SK-N-SH (cell line): ENCODE results near the gene AGMAT. TPM values are rescaled to one million over a fixed set of nuclear protein-coding genes. Genes with fewer than 3 reads are reported as not detected.

ENCODE experiments used
- CTCF ChIA-PET: fragments of 300-600, 350-600 bp; formaldehyde crosslinking; extraction: SDS; loops from one replicate; lab custom pipeline; 2021; lab: Yijun Ruan, JAX
- POLR2A ChIA-PET: fragments of 350-600 bp; sonication (Branson Sonifier 250); formaldehyde crosslinking; extraction: SDS; loops from one replicate; lab custom pipeline; 2020; ENCODE audit warnings: antibody characterized with exemption, inconsistent platforms; lab: Yijun Ruan, JAX
- DNase-seq: peaks from one replicate; pipeline ENCODE4 v3.0.0; 2012
- H2AFZ ChIP-seq: fragments of 200-600 bp; sonication (generic); 2 replicates; pipeline ENCODE4 v1.8.1; 2016; ENCODE audit warnings: antibody characterized with exemption, mild to moderate bottlenecking, low read depth
- H3F3A ChIP-seq: fragments of 200-600 bp; sonication (generic); replicated peaks from 2 replicates; pipeline ENCODE3; 2016; ENCODE audit warnings: antibody characterized with exemption, mild to moderate bottlenecking; ENCODE audit not compliant: insufficient read depth
- H3K27ac ChIP-seq, 2 experiments: fragments of 200-500 bp in 1 of 2; fragments of 200-600 bp in 1 of 2; sonication (Bioruptor generic) in 1 of 2; sonication (generic), shearing (Covaris generic) in 1 of 2; 2 replicates each; pipeline versions ENCODE4 v1.5.1 to v1.6.1; 2014 to 2016; ENCODE audit warnings: low read depth in 2 of 2, inconsistent platforms in 1 of 2, low read length in 1 of 2, mild to moderate bottlenecking in 1 of 2, mixed read lengths in 1 of 2
- H3K27me3 ChIP-seq: fragments of 200-600 bp; sonication (generic), shearing (Covaris generic); 2 replicates; pipeline ENCODE4 v1.6.1; 2016; ENCODE audit warnings: mixed run types; ENCODE audit not compliant: insufficient read depth
- H3K36me3 ChIP-seq, 2 experiments: fragments of 200-500 bp in 1 of 2; fragments of 200-600 bp in 1 of 2; sonication (Bioruptor generic) in 1 of 2; sonication (generic) in 1 of 2; replicated peaks in 1 of 2; 2 replicates each; pipeline versions ENCODE3 to v1.5.1; 2014 to 2016; ENCODE audit warnings: low read length in 1 of 2, mild to moderate bottlenecking in 1 of 2; ENCODE audit not compliant: insufficient read depth in 2 of 2, control insufficient read depth in 1 of 2
- H3K4me1 ChIP-seq, 2 experiments: fragments of 200-500 bp in 1 of 2; fragments of 200-600 bp in 1 of 2; sonication (Bioruptor generic) in 1 of 2; sonication (generic), shearing (Covaris generic) in 1 of 2; 2 replicates each; pipeline versions ENCODE4 v1.5.1 to v1.6.1; 2014 to 2016; ENCODE audit warnings: low read depth in 1 of 2, low read length in 1 of 2, mixed run types in 1 of 2; ENCODE audit not compliant: insufficient read depth in 2 of 2, control insufficient read depth in 1 of 2
- H3K4me2 ChIP-seq: fragments of 200-600 bp; sonication (generic), shearing (Covaris generic); 2 replicates; pipeline ENCODE4 v1.6.1; 2017; ENCODE audit warnings: mixed run types
- H3K4me3 ChIP-seq, 2 experiments: fragments of 200-500 bp in 1 of 2; fragments of 200-600 bp in 1 of 2; sonication (Bioruptor generic) in 1 of 2; sonication (generic), shearing (Covaris generic) in 1 of 2; 2 replicates each; pipeline versions ENCODE4 v1.5.1 to v1.8.1; 2014 to 2016; ENCODE audit warnings: low read depth in 2 of 2, inconsistent platforms in 1 of 2, low read length in 1 of 2, mild to moderate bottlenecking in 1 of 2, mixed read lengths in 1 of 2, moderate library complexity in 1 of 2
- H3K79me2 ChIP-seq: fragments of 200-600 bp; sonication (generic); 2 replicates; pipeline ENCODE4 v1.8.1; 2017; ENCODE audit warnings: mild to moderate bottlenecking; ENCODE audit not compliant: insufficient read depth
- H3K9ac ChIP-seq: fragments of 200-600 bp; sonication (generic); 2 replicates; pipeline ENCODE4 v1.6.1; 2017; ENCODE audit warnings: mixed run types
- H3K9me2 ChIP-seq: fragments of 200-600 bp; sonication (generic); 2 replicates; pipeline ENCODE4 v1.6.1; 2017; ENCODE audit warnings: mixed run types
- H3K9me3 ChIP-seq: fragments of 200-600 bp; sonication (generic); 2 replicates; pipeline ENCODE4 v1.6.1; 2017; ENCODE audit warnings: mixed run types, mild to moderate bottlenecking, moderate library complexity
- H4K20me1 ChIP-seq: fragments of 200-600 bp; sonication (generic); 2 replicates; pipeline ENCODE4 v1.6.1; 2017; ENCODE audit warnings: mild to moderate bottlenecking, mixed run types; ENCODE audit not compliant: insufficient read depth
- CHD2 ChIP-seq: fragments of 150-350 bp; IDR thresholded peaks from 2 replicates; pipeline ENCODE4 v1.6.1; 2018; ENCODE audit warnings: low read length; ENCODE audit not compliant: partially characterized antibody
- EZH2phosphoT487 ChIP-seq: fragments of 200-600 bp; sonication (generic); IDR thresholded peaks from 2 replicates; pipeline ENCODE4 v1.6.1; 2017; ENCODE audit warnings: low read depth, mixed run types, mild to moderate bottlenecking, antibody characterized with exemption, moderate library complexity, borderline replicate concordance
- FOSL2 ChIP-seq: IDR thresholded peaks from 2 replicates; pipeline ENCODE4 v1.4.0; 2012; ENCODE audit warnings: low read depth, mild to moderate bottlenecking, moderate library complexity, borderline replicate concordance
- FOXJ3 ChIP-seq: sonication (generic); formaldehyde crosslinking; IDR thresholded peaks from 2 replicates; pipeline ENCODE4 v1.5.1; 2020; ENCODE audit warnings: mild to moderate bottlenecking, missing genetic modification reagents
- GABPA ChIP-seq: IDR thresholded peaks from 2 replicates; pipeline ENCODE4 v1.4.0; 2012; ENCODE audit warnings: low read depth, mild to moderate bottlenecking
- GATA2 ChIP-seq: sonication (generic); formaldehyde crosslinking; IDR thresholded peaks from 2 replicates; pipeline ENCODE4 v1.5.0; 2020; ENCODE audit warnings: mild to moderate bottlenecking, missing genetic modification reagents
- IRF3 ChIP-seq: fragments of 150-350 bp; IDR thresholded peaks from 2 replicates; pipeline ENCODE4 v1.6.1; 2016; ENCODE audit warnings: mild to moderate bottlenecking, low read depth, low read length
- MXI1 ChIP-seq: IDR thresholded peaks from 2 replicates; pipeline ENCODE4 v1.6.1; 2012; ENCODE audit warnings: mild to moderate bottlenecking, low read depth, low read length, improper control_type of control experiment
- NFIC ChIP-seq: IDR thresholded peaks from 2 replicates; pipeline ENCODE4 v1.4.0; 2012; ENCODE audit warnings: borderline replicate concordance
- NRF1 ChIP-seq: IDR thresholded peaks from 2 replicates; pipeline ENCODE4 v1.6.1; 2012; ENCODE audit warnings: low read depth, mild to moderate bottlenecking, low read length
- PBX3 ChIP-seq: IDR thresholded peaks from 2 replicates; pipeline ENCODE4; 2012
- RAD21 ChIP-seq: IDR thresholded peaks from 2 replicates; pipeline ENCODE4 v1.6.1; 2012; ENCODE audit warnings: mild to moderate bottlenecking, low read length
- RXRA ChIP-seq: IDR thresholded peaks from 2 replicates; pipeline ENCODE4 v1.4.0; 2012; ENCODE audit warnings: low read depth, mild to moderate bottlenecking, borderline replicate concordance
- SIN3A ChIP-seq: IDR thresholded peaks from 2 replicates; pipeline ENCODE4 v1.6.1; 2012; ENCODE audit warnings: low read depth, mild to moderate bottlenecking, low read length, moderate library complexity, borderline replicate concordance
- SMC3 ChIP-seq: IDR thresholded peaks from 2 replicates; pipeline ENCODE4 v1.6.1; 2012; ENCODE audit warnings: low read depth, low read length, improper control_type of control experiment
- TCF12 ChIP-seq: IDR thresholded peaks from 2 replicates; pipeline ENCODE4 v1.4.0; 2012
- TEAD4 ChIP-seq: IDR thresholded peaks from 2 replicates; pipeline ENCODE4 v1.4.0; 2012; ENCODE audit warnings: mild to moderate bottlenecking, borderline replicate concordance; ENCODE audit not compliant: insufficient read depth
- USF1 ChIP-seq: IDR thresholded peaks from 2 replicates; pipeline ENCODE4 v1.4.0; 2012; ENCODE audit warnings: low read depth, borderline replicate concordance
- YY1 ChIP-seq: IDR thresholded peaks from 2 replicates; pipeline ENCODE4 v1.4.0; 2012; ENCODE audit warnings: low read depth, mild to moderate bottlenecking
- WGBS: methylation state at CpG from one replicate; pipeline ENCODE4 v1.1.6; 2017; ENCODE audit warnings: low lambda C conversion rate; 5-methylcytosine and 5-hydroxymethylcytosine counted together
- polyA plus RNA-seq, 3 experiments: library from polyadenylated mRNA; depleted of rRNA; stranded (reverse); fragments of >200 nt; gene quantifications; 2 replicates each; pipeline ENCODE4 v1.2.3, GENCODE V29; 2012

The AGMAT gene
- polyA plus RNA-seq, 1 of the 3 experiments (the other 2 are of a cell fraction): 0.66 TPM

GRCh38 chr1:15541231-15541792 lies 43.5 kb downstream of the AGMAT start:
- CTCF ChIA-PET: no interaction called here

GRCh38 chr1:15540186-15540585 lies 44.7 kb downstream of the AGMAT start:
- DNase-seq: no peak
- no peaks in the 10 kb centered on the region for H3K9me2 ChIP-seq
- 84% methylated on average over 8 of the region's 8 CpGs for WGBS
- peaks cover 7% of the 10 kb centered on the region for H3F3A ChIP-seq
- no peaks in the 10 kb centered on the region for H3K9me3 ChIP-seq
- no peak overlapping the region for H2AFZ ChIP-seq
- TF ChIP-seq IRF3: no peak
- TF ChIP-seq USF1: no peak
- no peak for TF ChIP-seq CHD2
- no peak for TF ChIP-seq SMC3
- TF ChIP-seq GABPA: no peak
- no peak overlapping the region for H3K27ac ChIP-seq
- no peak overlapping the region for H3K9ac ChIP-seq
- CTCF ChIA-PET: no interaction called here
- 0 out of 4 replicates have a peak, but pooled peaks cover 0 to 2% of the 10 kb centered on the region in 2 experiments for H3K4me1 ChIP-seq
- H3K4me3 ChIP-seq: no peak overlapping the region
- POLR2A ChIA-PET: no interaction called here
- peaks cover 42 to 61% of the 10 kb centered on the region in 2 experiments for H3K36me3 ChIP-seq
- peaks cover 4% of the 10 kb centered on the region; the same call in 1 of the 2 replicates for H3K79me2 ChIP-seq
- H3K27me3 ChIP-seq: no peaks in the 10 kb centered on the region
- H3K4me2 ChIP-seq: no peak overlapping the region
- no peaks in the 10 kb centered on the region for H4K20me1 ChIP-seq

More at GRCh38 chr1:15541231-15541792, 43.5 kb downstream of the AGMAT start:
- H3K79me2 ChIP-seq: peaks cover 4% of the 10 kb centered on the region; the same call in 1 of the 2 replicates
- no peaks in the 10 kb centered on the region for H3K27me3 ChIP-seq
- H2AFZ ChIP-seq: no peak overlapping the region
- no peak for DNase-seq
- H3K4me3 ChIP-seq: no peak overlapping the region
- no peak overlapping the region for H3K27ac ChIP-seq
- POLR2A ChIA-PET: no interaction called here
- H3K9ac ChIP-seq: no peak overlapping the region
- TF ChIP-seq TEAD4 (no peak), TCF12 (no peak), EZH2phosphoT487 (no peak), NRF1 (no peak), MXI1 (no peak), YY1 (no peak), CHD2 (no peak), FOSL2 (no peak), RAD21 (no peak), NFIC (no peak), SIN3A (no peak), PBX3 (no peak), GABPA (no peak), GATA2 (CRISPR knock-in tag) (no peak), SMC3 (no peak), RXRA (no peak), FOXJ3 (no peak)
- TF ChIP-seq, all 33 proteins: peak for 0
- no peaks in the 10 kb centered on the region for H3K9me3 ChIP-seq
- H4K20me1 ChIP-seq: no peaks in the 10 kb centered on the region
- H3K4me2 ChIP-seq: no peak overlapping the region
- WGBS: 95% methylated on average over 4 of the region's 4 CpGs
- H3F3A ChIP-seq: peaks cover 7% of the 10 kb centered on the region
- H3K36me3 ChIP-seq: peaks cover 50 to 69% of the 10 kb centered on the region in 2 experiments
- H3K9me2 ChIP-seq: no peaks in the 10 kb centered on the region
- 0 out of 4 replicates have a peak, but pooled peaks cover 0 to 2% of the 10 kb centered on the region in 2 experiments for H3K4me1 ChIP-seq
